Astrocyte (in vitro differentiated cells and primary cell): Measurements from ENCODE around the gene LARGE1.

Experiments
- EZH2 ChIP-seq: IDR thresholded peaks from 2 replicates; pipeline ENCODE4 v1.6.1; 2012; ENCODE audit warnings: mild to moderate bottlenecking, low read length, inconsistent platforms; ENCODE audit not compliant: insufficient read depth
- TF ChIP-seq, protein P1 (sequence below): IDR thresholded peaks from 2 replicates; pipeline ENCODE4 v1.5.1; 2011; ENCODE audit warnings: low read depth, mild to moderate bottlenecking, inconsistent platforms, low read length, moderate library complexity; ENCODE audit not compliant: insufficient read depth

- TF ChIP-seq, protein P1, sequence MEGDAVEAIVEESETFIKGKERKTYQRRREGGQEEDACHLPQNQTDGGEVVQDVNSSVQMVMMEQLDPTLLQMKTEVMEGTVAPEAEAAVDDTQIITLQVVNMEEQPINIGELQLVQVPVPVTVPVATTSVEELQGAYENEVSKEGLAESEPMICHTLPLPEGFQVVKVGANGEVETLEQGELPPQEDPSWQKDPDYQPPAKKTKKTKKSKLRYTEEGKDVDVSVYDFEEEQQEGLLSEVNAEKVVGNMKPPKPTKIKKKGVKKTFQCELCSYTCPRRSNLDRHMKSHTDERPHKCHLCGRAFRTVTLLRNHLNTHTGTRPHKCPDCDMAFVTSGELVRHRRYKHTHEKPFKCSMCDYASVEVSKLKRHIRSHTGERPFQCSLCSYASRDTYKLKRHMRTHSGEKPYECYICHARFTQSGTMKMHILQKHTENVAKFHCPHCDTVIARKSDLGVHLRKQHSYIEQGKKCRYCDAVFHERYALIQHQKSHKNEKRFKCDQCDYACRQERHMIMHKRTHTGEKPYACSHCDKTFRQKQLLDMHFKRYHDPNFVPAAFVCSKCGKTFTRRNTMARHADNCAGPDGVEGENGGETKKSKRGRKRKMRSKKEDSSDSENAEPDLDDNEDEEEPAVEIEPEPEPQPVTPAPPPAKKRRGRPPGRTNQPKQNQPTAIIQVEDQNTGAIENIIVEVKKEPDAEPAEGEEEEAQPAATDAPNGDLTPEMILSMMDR: no peak
- no peak for TF ChIP-seq EZH2
Observed at GRCh38 chr22:33477120-33478111, 442.9 kb downstream of the LARGE1 start.
